NCI-H128 (cell line): ENCODE measurements around the gene GADL1.

Experiments used
- DNase-seq: peaks from one replicate; lab custom pipeline; 2025; ENCODE audit not compliant: unreplicated experiment; lab: John Stamatoyannopoulos, UW

The GADL1 gene

DNA sequence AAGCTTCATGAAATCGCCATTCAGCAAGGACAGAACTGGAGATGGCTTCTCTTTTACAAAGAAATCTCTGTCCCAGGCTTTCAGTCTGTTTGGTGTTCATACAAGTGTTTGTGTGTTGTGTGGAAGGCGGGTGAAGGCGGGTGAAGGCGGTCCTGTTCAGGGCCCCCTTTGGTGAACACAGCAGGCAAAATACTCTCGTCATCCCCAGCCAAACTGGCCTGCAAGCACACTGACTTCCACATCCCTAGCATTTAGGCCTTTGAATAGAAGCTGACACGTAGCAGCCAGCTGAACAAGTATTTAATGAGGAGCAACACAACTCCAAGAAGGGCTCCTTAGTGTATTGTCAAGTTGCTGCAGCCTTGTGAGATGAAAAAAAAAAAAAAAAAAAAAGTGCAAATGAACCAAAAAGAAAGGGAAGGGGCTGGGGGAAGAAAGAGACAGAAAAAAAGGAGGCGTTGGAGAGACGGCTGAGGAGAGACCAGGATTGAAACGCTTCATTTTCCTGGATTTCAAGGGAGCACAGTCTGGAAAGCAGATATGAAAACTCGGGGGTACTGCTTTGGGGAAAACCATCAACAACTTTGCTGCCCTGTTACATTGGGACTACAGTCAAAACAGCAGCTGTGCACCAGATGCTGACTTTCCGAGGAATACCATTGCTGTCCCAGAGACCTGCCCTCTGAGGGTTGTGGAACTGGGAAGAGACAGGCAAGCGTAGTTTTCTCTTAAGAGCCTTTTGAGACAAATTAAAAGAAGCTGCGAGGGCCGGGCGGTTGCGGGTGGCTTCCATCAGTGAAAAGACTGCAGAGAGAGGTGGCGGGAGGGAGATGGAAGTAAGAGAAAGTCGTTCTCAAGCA is 213.4 kb downstream of the GADL1 start:
- no peak for DNase-seq

DNA sequence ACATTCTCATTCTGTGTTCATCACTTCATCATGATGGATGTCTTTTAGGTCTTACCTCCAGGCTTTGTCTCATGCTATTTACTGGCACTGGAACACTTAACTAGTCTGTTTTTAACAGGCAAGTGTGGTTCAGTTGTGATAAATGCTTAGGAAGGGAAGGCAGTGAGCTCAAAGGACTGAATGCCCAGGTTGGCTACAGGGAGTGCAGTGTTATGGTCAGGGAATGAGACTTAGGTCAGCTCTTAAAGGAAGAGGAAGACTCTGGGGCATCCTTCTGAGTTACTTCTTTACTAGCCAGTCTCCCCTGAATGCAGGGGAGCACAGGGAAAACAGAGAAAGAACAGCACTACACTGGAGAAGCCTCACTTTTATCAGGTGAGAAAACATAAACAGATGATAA is 215.4 kb downstream of the GADL1 start:
- DNase-seq = no peak

DNA sequence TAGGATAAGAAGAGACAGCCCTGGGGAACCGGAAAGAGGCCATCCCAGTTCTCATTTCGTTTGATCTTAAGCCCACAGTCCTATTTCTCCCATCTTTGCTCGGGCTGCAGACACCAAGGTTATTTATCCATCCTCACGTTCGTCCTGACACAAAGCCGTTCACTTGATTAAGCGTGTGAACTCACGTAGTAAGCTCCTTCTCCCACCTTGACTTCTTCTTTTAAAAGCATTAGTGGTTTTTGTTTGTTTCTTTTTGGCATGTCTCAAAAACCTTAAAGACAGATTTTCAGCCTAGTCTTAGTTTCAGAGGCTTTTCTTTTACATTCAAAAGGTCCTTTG is 217.1 kb downstream of the GADL1 start:
- no peak for DNase-seq

DNA sequence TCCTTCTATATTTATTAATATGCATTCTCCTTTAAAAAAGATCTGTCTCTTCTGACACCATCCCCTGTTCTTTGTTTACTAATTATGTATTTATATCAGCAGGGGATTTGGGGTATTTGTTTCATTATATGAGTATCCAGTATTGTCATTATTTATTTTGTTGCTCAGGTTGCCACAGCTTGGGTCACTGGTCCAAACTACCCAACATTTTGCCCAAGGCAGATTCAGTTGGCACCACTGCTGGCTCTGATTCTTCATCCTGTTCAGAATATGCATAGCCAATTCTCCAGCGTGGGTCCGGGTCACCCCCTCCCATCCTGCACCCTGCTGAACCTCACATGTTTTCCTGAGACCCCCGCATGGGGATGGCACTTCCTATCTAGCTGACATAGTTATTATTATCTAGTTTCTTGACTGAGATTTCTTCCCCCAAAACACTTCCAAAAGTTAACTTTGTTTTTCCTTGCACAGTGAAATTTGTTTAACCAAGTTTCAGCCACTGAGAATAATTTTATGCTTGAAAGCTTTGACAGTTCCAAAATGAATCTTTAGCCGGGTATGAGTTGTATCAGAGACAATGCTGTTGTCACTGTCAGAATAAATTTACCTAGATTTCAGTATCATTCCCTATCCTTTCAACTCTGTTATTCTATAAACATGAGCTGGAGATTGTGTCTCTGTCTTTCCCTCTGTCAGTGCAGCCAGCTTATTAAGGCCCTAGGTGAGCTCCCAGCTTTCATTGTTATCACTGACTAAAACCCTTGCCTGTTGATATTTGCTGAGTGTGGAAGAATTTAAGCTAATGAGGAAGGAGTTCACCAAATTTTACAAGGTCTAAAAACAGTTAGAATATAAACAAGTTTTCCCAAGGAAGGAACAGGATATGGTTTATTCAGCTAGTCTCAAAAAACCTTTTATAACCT is 217.8 kb downstream of the GADL1 start:
- DNase-seq = no peak
